Brain microvascular endothelial cell (primary cell): ENCODE data around the gene AMPD3.

Experiments used
- DNase-seq: peaks from one replicate; pipeline ENCODE4 v3.0.0-alpha.2; 2020
- H3K27ac ChIP-seq: fragments of 250-450 bp; sonication (Bioruptor Pico); 2 replicates; pipeline ENCODE4 v1.5.1; 2020; ENCODE audit warnings: mild to moderate bottlenecking, moderate library complexity
- H3K27me3 ChIP-seq: fragments of 250-450 bp; sonication (Bioruptor Pico); replicated peaks from 2 replicates; pipeline ENCODE4 v1.5.1; 2020; ENCODE audit warnings: mild to moderate bottlenecking
- H3K36me3 ChIP-seq: fragments of 250-450 bp; sonication (Bioruptor Pico); replicated peaks from 2 replicates; pipeline ENCODE4 v1.5.1; 2020; ENCODE audit warnings: mild to moderate bottlenecking
- H3K4me3 ChIP-seq: 2 replicates; pipeline ENCODE4 v1.5.1; 2011; ENCODE audit warnings: low read depth, mild to moderate bottlenecking, control low read depth, low read length, moderate library complexity
- in situ Hi-C: cut with HindIII; loops from 2 replicates; pipeline ENCODE4 v1.10.0; 2017; ENCODE audit warnings: low sequenced_read_pairs, low pct_ligation_motif_present
- TF ChIP-seq, protein P1 (sequence below): IDR thresholded peaks from 2 replicates; pipeline ENCODE4 v1.5.1; 2011; ENCODE audit warnings: low read depth, mild to moderate bottlenecking, moderate library complexity, low read length, control low read depth, inconsistent platforms; ENCODE audit errors: missing control alignments

Gene AMPD3

DNA sequence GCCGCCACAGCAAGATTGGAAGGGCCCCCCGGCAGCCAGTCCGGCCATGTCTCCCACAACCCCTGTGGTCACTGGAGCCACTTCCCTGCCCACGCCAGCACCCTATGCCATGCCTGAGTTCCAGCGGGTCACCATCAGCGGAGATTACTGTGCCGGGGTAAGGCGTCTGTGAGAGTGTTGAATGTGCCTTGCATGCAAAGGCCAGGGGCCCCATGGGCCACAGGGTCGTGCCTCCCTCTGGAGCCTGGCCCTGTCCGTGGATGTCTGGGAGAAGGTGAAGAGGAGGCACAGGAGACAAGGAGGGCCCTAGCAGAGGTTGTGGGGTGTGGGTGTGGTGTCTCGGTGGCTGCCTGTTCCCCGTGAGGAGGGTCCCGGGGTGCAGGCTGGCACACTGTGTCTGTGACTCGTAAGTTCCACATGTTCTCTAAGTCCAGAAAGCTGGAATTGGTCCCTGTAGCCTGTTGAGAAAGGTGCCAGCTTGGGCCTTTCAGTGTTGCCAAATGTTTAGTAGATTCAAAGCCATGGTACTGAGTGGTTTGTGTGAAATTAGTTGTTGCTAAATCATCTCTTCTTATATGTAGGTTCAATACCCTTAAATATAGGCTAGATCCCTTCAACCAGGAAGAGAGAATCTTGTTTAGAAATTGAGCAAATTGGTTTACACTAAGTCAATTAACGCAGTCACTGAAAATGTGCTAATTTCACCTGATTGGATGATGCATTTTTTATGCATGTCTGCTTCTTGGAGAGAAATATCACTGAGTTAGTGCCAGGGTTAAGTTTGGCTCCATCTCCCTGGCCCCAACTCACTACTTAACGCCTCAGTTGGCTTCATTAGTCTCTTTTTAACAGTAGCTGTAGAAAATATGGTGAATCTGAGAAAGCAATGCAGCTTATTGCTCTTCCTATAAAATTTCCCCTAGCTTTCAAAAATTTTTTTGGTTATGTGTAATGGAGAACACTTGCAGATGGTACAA lies 23.8 kb downstream of the AMPD3 start:
- H3K4me3 ChIP-seq: no peak overlapping the region
- no peak for DNase-seq
- H3K36me3 ChIP-seq: no peaks in the 10 kb centered on the region
- no peak overlapping the region for H3K27ac ChIP-seq
- in situ Hi-C loops: no loop called here
- TF ChIP-seq, protein P1, sequence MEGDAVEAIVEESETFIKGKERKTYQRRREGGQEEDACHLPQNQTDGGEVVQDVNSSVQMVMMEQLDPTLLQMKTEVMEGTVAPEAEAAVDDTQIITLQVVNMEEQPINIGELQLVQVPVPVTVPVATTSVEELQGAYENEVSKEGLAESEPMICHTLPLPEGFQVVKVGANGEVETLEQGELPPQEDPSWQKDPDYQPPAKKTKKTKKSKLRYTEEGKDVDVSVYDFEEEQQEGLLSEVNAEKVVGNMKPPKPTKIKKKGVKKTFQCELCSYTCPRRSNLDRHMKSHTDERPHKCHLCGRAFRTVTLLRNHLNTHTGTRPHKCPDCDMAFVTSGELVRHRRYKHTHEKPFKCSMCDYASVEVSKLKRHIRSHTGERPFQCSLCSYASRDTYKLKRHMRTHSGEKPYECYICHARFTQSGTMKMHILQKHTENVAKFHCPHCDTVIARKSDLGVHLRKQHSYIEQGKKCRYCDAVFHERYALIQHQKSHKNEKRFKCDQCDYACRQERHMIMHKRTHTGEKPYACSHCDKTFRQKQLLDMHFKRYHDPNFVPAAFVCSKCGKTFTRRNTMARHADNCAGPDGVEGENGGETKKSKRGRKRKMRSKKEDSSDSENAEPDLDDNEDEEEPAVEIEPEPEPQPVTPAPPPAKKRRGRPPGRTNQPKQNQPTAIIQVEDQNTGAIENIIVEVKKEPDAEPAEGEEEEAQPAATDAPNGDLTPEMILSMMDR: no peak
- H3K27me3 ChIP-seq: no peaks in the 10 kb centered on the region

DNA sequence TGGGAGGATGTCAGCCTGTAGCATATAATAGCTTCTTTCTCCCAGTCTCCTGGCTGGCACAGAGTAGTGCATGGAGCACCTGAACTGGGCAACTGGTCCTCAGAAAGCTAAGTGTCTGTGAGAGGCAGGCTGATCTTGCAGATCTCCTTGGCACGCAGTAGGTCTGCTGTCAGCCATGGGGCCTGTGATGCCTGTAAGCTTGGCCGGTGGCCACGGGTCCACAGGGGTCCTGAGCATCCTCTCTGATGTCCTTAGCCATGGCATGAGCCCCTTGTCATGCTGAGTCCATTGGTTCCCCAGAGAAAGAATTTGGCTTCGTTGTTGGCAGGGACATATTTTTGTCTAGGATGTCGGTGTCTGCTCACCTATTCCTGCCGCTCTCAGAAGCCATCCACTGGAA lies 25.0 kb downstream of the AMPD3 start:
- in situ Hi-C loops: no loop called here
- TF ChIP-seq, protein P1: no peak
- Histone ChIP-seq H3K27ac (no peak overlapping the region), H3K36me3 (no peaks in the 10 kb centered on the region), H3K27me3 (no peaks in the 10 kb centered on the region), H3K4me3 (no peak overlapping the region)
- DNase-seq: no peak

DNA sequence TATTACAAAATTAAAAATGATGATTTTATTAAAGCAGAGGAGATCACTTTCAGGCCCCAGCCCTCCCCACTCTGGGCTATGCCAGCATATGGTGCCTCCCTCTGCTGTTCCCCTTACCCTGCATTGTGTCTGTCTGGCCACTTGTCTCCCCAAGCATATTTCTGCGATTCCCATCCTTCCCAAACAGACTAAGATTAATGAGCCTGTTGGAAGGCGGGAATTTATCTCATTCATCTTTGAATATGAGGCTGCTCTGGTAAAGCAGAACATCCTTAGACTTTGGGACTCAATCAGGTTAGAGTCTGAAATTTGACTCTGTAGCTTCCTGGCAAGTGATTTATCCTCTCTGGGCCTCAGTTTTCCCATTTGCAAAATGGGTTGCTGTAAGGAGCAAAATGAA lies 25.7 kb downstream of the AMPD3 start:
- TF ChIP-seq, protein P1: no peak
- in situ Hi-C loops: no loop called here
- H3K36me3 ChIP-seq: no peaks in the 10 kb centered on the region
- no peak for DNase-seq
- no peak overlapping the region for H3K27ac ChIP-seq
- H3K27me3 ChIP-seq: no peaks in the 10 kb centered on the region
- H3K4me3 ChIP-seq: no peak overlapping the region

DNA sequence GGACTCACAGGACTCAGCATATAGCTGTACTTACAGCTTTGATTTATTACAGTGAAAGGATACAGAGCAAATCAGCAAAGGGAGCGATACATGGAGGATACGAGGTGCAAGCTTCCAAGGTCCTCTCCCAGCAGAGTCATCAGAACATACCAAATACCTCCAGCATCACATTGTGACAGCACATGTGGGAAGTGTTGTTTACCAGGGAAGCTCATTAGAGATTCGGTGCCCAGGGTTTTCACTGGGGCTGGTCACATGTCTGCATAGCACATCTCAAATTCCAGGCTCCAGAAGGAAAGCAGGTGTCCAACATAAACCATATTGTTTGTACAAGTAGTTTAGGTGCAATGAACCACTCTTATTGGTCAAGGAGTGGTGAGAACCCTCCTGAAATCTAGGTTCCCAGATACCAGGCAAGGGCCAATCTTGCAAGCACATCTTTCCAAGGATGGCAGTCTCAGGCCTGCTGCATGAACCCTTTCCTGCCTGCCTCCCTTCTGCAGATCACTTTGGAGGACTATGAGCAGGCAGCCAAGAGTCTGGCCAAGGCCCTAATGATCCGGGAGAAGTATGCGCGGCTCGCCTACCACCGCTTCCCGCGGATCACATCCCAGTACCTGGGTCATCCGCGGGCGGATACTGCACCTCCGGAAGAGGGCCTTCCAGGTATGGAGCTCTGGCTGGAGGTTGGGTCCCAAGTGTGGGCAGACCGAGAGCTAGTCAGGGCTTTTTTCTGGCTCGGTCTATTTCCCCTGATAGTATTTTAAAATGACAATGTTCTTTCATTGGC lies 26.7 kb downstream of the AMPD3 start:
- TF ChIP-seq, protein P1: no peak
- Histone ChIP-seq H3K27ac (no peak overlapping the region), H3K4me3 (no peak overlapping the region), H3K36me3 (no peaks in the 10 kb centered on the region), H3K27me3 (no peaks in the 10 kb centered on the region)
- in situ Hi-C loops: no loop called here
- DNase-seq: no peak

DNA sequence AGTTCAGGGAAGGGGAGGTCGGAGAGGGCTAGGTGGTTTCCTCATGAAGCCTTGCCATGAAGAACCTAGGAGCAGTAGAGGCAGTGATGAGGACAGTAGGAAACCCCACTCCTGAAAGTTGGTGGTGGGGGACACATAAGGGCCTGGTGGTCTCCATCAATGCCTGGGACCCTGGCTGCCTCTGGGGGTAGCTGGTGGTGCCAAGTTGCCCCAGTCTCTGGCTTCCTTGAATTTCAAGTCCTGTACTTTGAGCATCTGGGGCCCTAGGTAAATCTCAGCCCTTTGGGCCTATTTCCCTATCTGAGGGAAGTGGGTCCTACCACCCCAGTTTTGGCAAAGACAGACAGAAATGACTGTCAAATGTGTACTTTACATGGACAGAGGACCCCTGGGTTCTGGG lies 28.1 kb downstream of the AMPD3 start:
- H3K27ac ChIP-seq: no peak overlapping the region
- H3K4me3 ChIP-seq: no peak overlapping the region
- TF ChIP-seq, protein P1: no peak
- no peak for DNase-seq
- in situ Hi-C loops: no loop called here
- H3K27me3 ChIP-seq: no peaks in the 10 kb centered on the region
- H3K36me3 ChIP-seq: no peaks in the 10 kb centered on the region
